MCF 10A (cell line): ENCODE data around the gene RFX1. TPM values are rescaled to one million over a fixed set of nuclear protein-coding genes. Genes with fewer than 3 reads are reported as not detected.

Experiments
- BruUV-seq: library from RNA; stranded (reverse); fragments of 400-500 nt; replicated peaks from 2 replicates; lab custom pipeline; 2021; lab: Mats Ljungman, UMichigan
- CTCF ChIA-PET: fragments of 300-600 bp; sonication (Branson Sonifier 250); formaldehyde crosslinking; extraction: SDS; loops from one replicate; lab custom pipeline; 2021; ENCODE audit warnings: antibody characterized with exemption, inconsistent platforms; lab: Yijun Ruan, JAX
- POLR2A ChIA-PET: fragments of 300-600, 350-650 bp; sonication (Branson Sonifier 250); formaldehyde crosslinking; extraction: SDS; loops from one replicate; lab custom pipeline; 2020; ENCODE audit warnings: antibody characterized with exemption, inconsistent platforms; lab: Yijun Ruan, JAX
- DNase-seq: peaks from one replicate; pipeline ENCODE4 v3.0.0-alpha.2; 2018; ENCODE audit not compliant: unreplicated experiment
- H3K27ac Mint-ChIP-seq: one replicate; pipeline ENCODE4 v1.8.0; 2022; ENCODE audit warnings: mild to moderate bottlenecking, low read depth, mixed read lengths; ENCODE audit not compliant: unreplicated experiment
- H3K27me3 Mint-ChIP-seq: one replicate; pipeline ENCODE4 v1.8.0; 2022; ENCODE audit warnings: mixed read lengths; ENCODE audit not compliant: insufficient read depth, unreplicated experiment
- H3K36me3 Mint-ChIP-seq: one replicate; pipeline ENCODE4 v1.8.0; 2022; ENCODE audit warnings: mild to moderate bottlenecking, moderate library complexity, mixed read lengths; ENCODE audit not compliant: insufficient read depth, unreplicated experiment
- H3K4me1 Mint-ChIP-seq: one replicate; pipeline ENCODE4 v1.8.0; 2022; ENCODE audit warnings: mixed read lengths; ENCODE audit not compliant: insufficient read depth, unreplicated experiment
- H3K4me3 Mint-ChIP-seq: one replicate; pipeline ENCODE4 v1.8.0; 2022; ENCODE audit warnings: mild to moderate bottlenecking, moderate library complexity, mixed read lengths; ENCODE audit not compliant: unreplicated experiment
- H3K9me3 Mint-ChIP-seq: one replicate; pipeline ENCODE4 v1.8.0; 2022; ENCODE audit warnings: mixed read lengths; ENCODE audit not compliant: unreplicated experiment
- CTCF ChIP-seq: fragments of 200-600 bp; IDR thresholded peaks from one replicate; pipeline ENCODE4 v1.8.0; 2022; ENCODE audit warnings: antibody characterized with exemption, mild to moderate bottlenecking; ENCODE audit not compliant: unreplicated experiment
- intact Hi-C: fragments of 100-400 bp; cut with micrococcal nuclease; formaldehyde crosslinking; loops from 2 replicates; pipeline ENCODE4 v1.14.1; 2022
- total RNA-seq: library from RNA; stranded (reverse); gene quantifications from 2 replicates; pipeline ENCODE4 v1.2.3, GENCODE V29; 2022

The RFX1 gene
- total RNA-seq, 1 experiment from 2014 or later, result 16.8 TPM

GRCh38 chr19:13961826-13962698, 44.1 kb downstream of the RFX1 start:
- no peaks in the 10 kb centered on the region for H3K9me3 Mint-ChIP-seq
- no peaks in the 10 kb centered on the region for H3K27me3 Mint-ChIP-seq
- BruUV-seq, result no TSS peak
- POLR2A ChIA-PET, result no interaction called here
- TF ChIP-seq CTCF, result no peak
- H3K4me3 Mint-ChIP-seq, result no peak overlapping the region
- no peak overlapping the region for H3K27ac Mint-ChIP-seq
- intact Hi-C loops, result no loop called here
- no peak for DNase-seq
- H3K36me3 Mint-ChIP-seq, result peaks cover 53% of the 10 kb centered on the region
- CTCF ChIA-PET, result no interaction called here
- no peaks in the 10 kb centered on the region for H3K4me1 Mint-ChIP-seq

GRCh38 chr19:13960863-13961784, 45.0 kb downstream of the RFX1 start:
- no peak for TF ChIP-seq CTCF
- peaks cover 54% of the 10 kb centered on the region for H3K36me3 Mint-ChIP-seq
- DNase-seq, result no peak
- H3K4me1 Mint-ChIP-seq, result no peaks in the 10 kb centered on the region
- intact Hi-C loops, result no loop called here
- ChIA-PET POLR2A (interaction anchor here (0.6 kb wide), 1 partner anchor 46 kb away, joined by 4 read pairs; no protein-coding TSS in a partner anchor), CTCF (interaction anchor here (0.6 to 1.3 kb wide), 3 partner anchors 9 to 118 kb away, joined by 3 to 4 read pairs (median 3); no protein-coding TSS in a partner anchor)
- H3K9me3 Mint-ChIP-seq, result no peaks in the 10 kb centered on the region
- H3K4me3 Mint-ChIP-seq, result no peak overlapping the region
- no peak overlapping the region for H3K27ac Mint-ChIP-seq
- H3K27me3 Mint-ChIP-seq, result no peaks in the 10 kb centered on the region
- no TSS peak for BruUV-seq

- TSS peak; percentile 20 for BruUV-seq
- Mint-ChIP-seq H3K27ac (no peak overlapping the region), H3K9me3 (no peaks in the 10 kb centered on the region), H3K4me1 (no peaks in the 10 kb centered on the region), H3K4me3 (no peak overlapping the region), H3K36me3 (peaks cover 55% of the 10 kb centered on the region), H3K27me3 (no peaks in the 10 kb centered on the region)
- ChIA-PET POLR2A (no interaction called here), CTCF (interaction anchor here (0.6 to 1.3 kb wide), 6 partner anchors 10 to 119 kb away, joined by 3 to 5 read pairs (median 4); no protein-coding TSS in a partner anchor)
- DNase-seq, result no peak
- intact Hi-C loops, result no loop called here
- peak; percentile 11 for TF ChIP-seq CTCF
Measured at GRCh38 chr19:13959962-13960862, 45.9 kb downstream of the RFX1 start.
